ENCODE results near the gene ARL4A. TPM values are rescaled to one million over a fixed set of nuclear protein-coding genes. Genes with fewer than 3 reads are reported as not detected.

The ARL4A gene
- total RNA-seq, 1 donor: 25.3 TPM

GRCh38 chr7:12716722-12717121 is 29.3 kb downstream of the ARL4A start:
- Histone ChIP-seq H3K9me3 (ENCODE audit: low read depth, low read length) (no peaks in the 10 kb centered on the region), H3K4me2 (ENCODE audit: insufficient read depth, low read length) (no peak overlapping the region), H3K27ac (ENCODE audit: low read depth, low read length) (no peak overlapping the region), H3K4me3 (ENCODE audit: insufficient read depth, low read length) (no peak overlapping the region), H3K27me3 (ENCODE audit: insufficient read depth, low read length) (no peaks in the 10 kb centered on the region), H2AFZ (ENCODE audit: low read length) (no peak overlapping the region), H3K79me2 (ENCODE audit: insufficient read depth, low read length) (no peaks in the 10 kb centered on the region), H3K4me1 (ENCODE audit: insufficient read depth, low read length) (peaks cover 34% of the 10 kb centered on the region), H4K20me1 (ENCODE audit: insufficient read depth, low read length) (no peaks in the 10 kb centered on the region), H3K36me3 (ENCODE audit: insufficient read depth, low read length) (no peaks in the 10 kb centered on the region)
- DNase-seq (ENCODE audit: insufficient read length, low spot score, missing footprints): no peak
- no peak for TF ChIP-seq CTCF (IDR thresholded peaks at IDR 0.05; ENCODE audit: extremely low read depth, low read depth, low read length)

- peaks cover 34% of the 10 kb centered on the region for H3K4me1 ChIP-seq (ENCODE audit: insufficient read depth, low read length)
- H3K36me3 ChIP-seq (ENCODE audit: insufficient read depth, low read length): no peaks in the 10 kb centered on the region
- no peak overlapping the region for H3K4me3 ChIP-seq (ENCODE audit: insufficient read depth, low read length)
- TF ChIP-seq CTCF (IDR thresholded peaks at IDR 0.05; ENCODE audit: extremely low read depth, low read depth, low read length): no peak
- H4K20me1 ChIP-seq (ENCODE audit: insufficient read depth, low read length): no peaks in the 10 kb centered on the region
- no peaks in the 10 kb centered on the region for H3K9me3 ChIP-seq (ENCODE audit: low read depth, low read length)
- H3K79me2 ChIP-seq (ENCODE audit: insufficient read depth, low read length): no peaks in the 10 kb centered on the region
- no peaks in the 10 kb centered on the region for H3K27me3 ChIP-seq (ENCODE audit: insufficient read depth, low read length)
- H2AFZ ChIP-seq (ENCODE audit: low read length): no peak overlapping the region
- H3K4me2 ChIP-seq (ENCODE audit: insufficient read depth, low read length): peak overlapping the region; percentile 51
- peak overlapping the region; percentile 79 for H3K27ac ChIP-seq (ENCODE audit: low read depth, low read length)
- peak; percentile 71 for DNase-seq (ENCODE audit: insufficient read length, low spot score, missing footprints)
Observed at GRCh38 chr7:12719141-12719919, 31.9 kb downstream of the ARL4A start.

GRCh38 chr7:12719981-12720865 is 32.8 kb downstream of the ARL4A start:
- Histone ChIP-seq H2AFZ (ENCODE audit: low read length) (peak overlapping the region; percentile 43), H3K4me2 (ENCODE audit: insufficient read depth, low read length) (peak overlapping the region; percentile 51), H3K4me3 (ENCODE audit: insufficient read depth, low read length) (no peak overlapping the region), H3K36me3 (ENCODE audit: insufficient read depth, low read length) (no peaks in the 10 kb centered on the region), H3K27ac (ENCODE audit: low read depth, low read length) (peak overlapping the region; percentile 79), H3K9me3 (ENCODE audit: low read depth, low read length) (no peaks in the 10 kb centered on the region), H4K20me1 (ENCODE audit: insufficient read depth, low read length) (no peaks in the 10 kb centered on the region), H3K79me2 (ENCODE audit: insufficient read depth, low read length) (no peaks in the 10 kb centered on the region), H3K4me1 (ENCODE audit: insufficient read depth, low read length) (peaks cover 32% of the 10 kb centered on the region), H3K27me3 (ENCODE audit: insufficient read depth, low read length) (no peaks in the 10 kb centered on the region)
- no peak for DNase-seq (ENCODE audit: insufficient read length, low spot score, missing footprints)
- no peak for TF ChIP-seq CTCF (IDR thresholded peaks at IDR 0.05; ENCODE audit: extremely low read depth, low read depth, low read length)

Measured in osteoblast (primary cell).